HCT116 (cell line): ENCODE results near the gene EEFSEC. TPM values are rescaled to one million over a fixed set of nuclear protein-coding genes. Genes with fewer than 3 reads are reported as not detected.

Experiments
- ATAC-seq: fragments of 200-7000 bp; cut with Tn5 transposase; 2 replicates; pipeline ENCODE4 v1.9.1; 2020; ENCODE audit warnings: mild to moderate bottlenecking, moderate library complexity
- BruUV-seq: library from RNA; stranded (reverse); fragments of 400-500 nt; replicated peaks from 2 replicates; lab custom pipeline; 2021; lab: Mats Ljungman, UMichigan
- CTCF ChIA-PET: fragments of 300-600 bp; sonication (Branson Sonifier 250); formaldehyde crosslinking; loops from one replicate; lab custom pipeline; 2021; ENCODE audit warnings: antibody characterized with exemption; lab: Charles Lee
- POLR2A ChIA-PET: fragments of 300-600, 350-600 bp; sonication (Branson Sonifier 250); formaldehyde crosslinking; loops from one replicate; lab custom pipeline; 2021; ENCODE audit warnings: antibody characterized with exemption; lab: Charles Lee
- RAD21 ChIA-PET, 2 experiments: fragments of 300-600 bp; sonication (Branson Sonifier 250); formaldehyde crosslinking; loops; one replicate each; lab custom pipeline; 2023; ENCODE audit warnings: low total read pairs in 2 of 2; ENCODE audit not compliant: uncharacterized antibody in 2 of 2, unreplicated experiment in 2 of 2, low non-redundant PET in 1 of 2; lab: Charles Lee
- DNase-seq: peaks from one replicate; pipeline ENCODE4 v3.0.0-alpha.2; 2010; ENCODE audit warnings: low read depth, low spot score
- H2AFZ ChIP-seq: fragments of 200-600 bp; shearing (Covaris generic), sonication (generic); 2 replicates; pipeline ENCODE4 v1.6.1; 2017; ENCODE audit warnings: low read depth, mixed run types, mixed read lengths, antibody characterized with exemption, low read length; ENCODE audit not compliant: poor library complexity, severe bottlenecking
- H3K27ac ChIP-seq: 2 replicates; pipeline ENCODE4 v1.5.1; 2012; ENCODE audit warnings: low read depth, low read length
- H3K27me3 ChIP-seq: fragments of 200-600 bp; sonication (generic); 2 replicates; pipeline ENCODE4 v1.6.1; 2016; ENCODE audit warnings: mixed run types, low read length, mixed read lengths; ENCODE audit not compliant: insufficient read depth
- H3K36me3 ChIP-seq, 2 experiments: fragments of 200-500 bp in 1 of 2; fragments of 200-600 bp in 1 of 2; sonication (Bioruptor generic) in 1 of 2; sonication (generic) in 1 of 2; 2 replicates each; pipeline versions ENCODE4 v1.5.1 to v1.6.1; 2014 to 2016; ENCODE audit warnings: low read length in 2 of 2, inconsistent platforms in 1 of 2, mixed read lengths in 1 of 2, mixed run types in 1 of 2; ENCODE audit not compliant: insufficient read depth in 2 of 2, control insufficient read depth in 1 of 2
- H3K4me1 ChIP-seq, 2 experiments: fragments of 200-600 bp in 1 of 2; sonication (generic) in 1 of 2; 2 replicates each; pipeline versions ENCODE4 v1.5.1 to v1.6.1; 2012 to 2017; ENCODE audit warnings: low read length in 2 of 2, inconsistent platforms in 1 of 2, mild to moderate bottlenecking in 1 of 2, mixed read lengths in 1 of 2, mixed run types in 1 of 2, moderate library complexity in 1 of 2; ENCODE audit not compliant: insufficient read depth in 2 of 2, control insufficient read depth in 1 of 2
- H3K4me2 ChIP-seq: fragments of 200-600 bp; sonication (generic); 2 replicates; pipeline ENCODE4 v1.6.1; 2017; ENCODE audit warnings: mixed run types, low read length, mixed read lengths
- H3K4me3 ChIP-seq, 2 experiments: fragments of 200-600 bp in 1 of 2; sonication (generic) in 1 of 2; replicated peaks in 1 of 2; 2 replicates each; pipeline ENCODE4 v1.5.1; 2011 to 2016; ENCODE audit warnings: low read length in 2 of 2, control low read depth in 1 of 2, low read depth in 1 of 2, mild to moderate bottlenecking in 1 of 2, mixed read lengths in 1 of 2, mixed run types in 1 of 2
- H3K79me2 ChIP-seq: fragments of 200-600 bp; sonication (generic); 2 replicates; pipeline ENCODE4 v1.6.1; 2017; ENCODE audit warnings: mild to moderate bottlenecking, mixed run types, low read length, moderate library complexity, mixed read lengths; ENCODE audit not compliant: insufficient read depth
- H3K9ac ChIP-seq: fragments of 200-600 bp; sonication (generic); 2 replicates; pipeline ENCODE4 v1.6.1; 2016; ENCODE audit warnings: low read length, mixed read lengths
- H3K9me2 ChIP-seq: fragments of 200-600 bp; sonication (generic), shearing (Covaris generic); 2 replicates; pipeline ENCODE4 v1.6.1; 2017; ENCODE audit warnings: mixed run types, mild to moderate bottlenecking, moderate library complexity; ENCODE audit not compliant: insufficient read depth
- H3K9me3 ChIP-seq, 2 experiments: fragments of 200-500 bp in 1 of 2; fragments of 200-600 bp in 1 of 2; sonication (Bioruptor generic) in 1 of 2; sonication (generic) in 1 of 2; 2 replicates each; pipeline ENCODE4 v1.6.1; 2014 to 2017; ENCODE audit warnings: low read length in 2 of 2, mixed read lengths in 2 of 2, inconsistent platforms in 1 of 2, low read depth in 1 of 2, mild to moderate bottlenecking in 1 of 2, mixed run types in 1 of 2, moderate library complexity in 1 of 2; ENCODE audit not compliant: control insufficient read depth in 1 of 2, insufficient read depth in 1 of 2
- H4K20me1 ChIP-seq: fragments of 200-600 bp; sonication (generic), shearing (Covaris generic); 2 replicates; pipeline ENCODE4 v1.6.1; 2017; ENCODE audit warnings: mixed run types, mild to moderate bottlenecking, moderate library complexity; ENCODE audit not compliant: insufficient read depth
- EGR1 ChIP-seq: IDR thresholded peaks from 2 replicates; pipeline ENCODE4 v1.6.1; 2012; ENCODE audit warnings: low read depth
- ELF1 ChIP-seq: IDR thresholded peaks from 2 replicates; pipeline ENCODE4 v1.6.1; 2012; ENCODE audit warnings: low read depth, borderline replicate concordance
- EZH2 ChIP-seq: fragments of 200-600 bp; sonication (generic); IDR thresholded peaks from 2 replicates; pipeline ENCODE4 v1.6.1; 2017; ENCODE audit warnings: antibody characterized with exemption, mixed run types
- EZH2phosphoT487 ChIP-seq: fragments of 200-600 bp; IDR thresholded peaks from 2 replicates; pipeline ENCODE4 v1.6.1; 2018; ENCODE audit warnings: antibody characterized with exemption, borderline replicate concordance
- FOSL1 ChIP-seq: IDR thresholded peaks from 2 replicates; pipeline ENCODE4 v1.6.1; 2012; ENCODE audit warnings: low read depth
- JUND ChIP-seq: IDR thresholded peaks from 2 replicates; pipeline ENCODE4 v1.6.1; 2012
- RAD21 ChIP-seq: IDR thresholded peaks from 2 replicates; pipeline ENCODE4 v1.6.1; 2012; ENCODE audit warnings: low read depth, mild to moderate bottlenecking
- SP1 ChIP-seq: IDR thresholded peaks from 2 replicates; pipeline ENCODE4 v1.6.1; 2012; ENCODE audit warnings: low read depth
- SRF ChIP-seq: IDR thresholded peaks from 2 replicates; pipeline ENCODE4 v1.6.1; 2012; ENCODE audit warnings: low read depth
- TCF7L2 ChIP-seq: IDR thresholded peaks from 2 replicates; pipeline ENCODE4 v1.7.0; 2011; ENCODE audit warnings: borderline replicate concordance, inconsistent platforms; ENCODE audit not compliant: insufficient read depth, insufficient read length; ENCODE audit errors: extremely low read depth
- ZFX ChIP-seq: fragments of 450-650 bp; IDR thresholded peaks from 2 replicates; pipeline ENCODE4 v1.6.1; 2017
- intact Hi-C: fragments of 100-400 bp; cut with micrococcal nuclease; formaldehyde crosslinking; loops from 2 replicates; pipeline ENCODE4 v1.10.0; 2022
- total RNA-seq: library from RNA; stranded (reverse); gene quantifications from one replicate; pipeline ENCODE4 v1.2.1, GENCODE V29; 2021; ENCODE audit not compliant: unreplicated experiment
- TF ChIP-seq, protein P1 (sequence below): IDR thresholded peaks from 2 replicates; pipeline ENCODE4 v1.6.1; 2011; ENCODE audit warnings: mild to moderate bottlenecking, low read length, moderate library complexity; ENCODE audit not compliant: insufficient replicate concordance; ENCODE audit errors: extremely low read depth
- TF ChIP-seq, protein P2 (sequence below): IDR thresholded peaks from 2 replicates; pipeline ENCODE4 v1.6.1; 2012; ENCODE audit warnings: low read depth
- TF ChIP-seq, protein P3 (sequence below): IDR thresholded peaks from 2 replicates; pipeline ENCODE4 v1.6.1; 2012

Gene EEFSEC
- total RNA-seq, 1 experiment from 2014 or later, result 16.1 TPM

DNA sequence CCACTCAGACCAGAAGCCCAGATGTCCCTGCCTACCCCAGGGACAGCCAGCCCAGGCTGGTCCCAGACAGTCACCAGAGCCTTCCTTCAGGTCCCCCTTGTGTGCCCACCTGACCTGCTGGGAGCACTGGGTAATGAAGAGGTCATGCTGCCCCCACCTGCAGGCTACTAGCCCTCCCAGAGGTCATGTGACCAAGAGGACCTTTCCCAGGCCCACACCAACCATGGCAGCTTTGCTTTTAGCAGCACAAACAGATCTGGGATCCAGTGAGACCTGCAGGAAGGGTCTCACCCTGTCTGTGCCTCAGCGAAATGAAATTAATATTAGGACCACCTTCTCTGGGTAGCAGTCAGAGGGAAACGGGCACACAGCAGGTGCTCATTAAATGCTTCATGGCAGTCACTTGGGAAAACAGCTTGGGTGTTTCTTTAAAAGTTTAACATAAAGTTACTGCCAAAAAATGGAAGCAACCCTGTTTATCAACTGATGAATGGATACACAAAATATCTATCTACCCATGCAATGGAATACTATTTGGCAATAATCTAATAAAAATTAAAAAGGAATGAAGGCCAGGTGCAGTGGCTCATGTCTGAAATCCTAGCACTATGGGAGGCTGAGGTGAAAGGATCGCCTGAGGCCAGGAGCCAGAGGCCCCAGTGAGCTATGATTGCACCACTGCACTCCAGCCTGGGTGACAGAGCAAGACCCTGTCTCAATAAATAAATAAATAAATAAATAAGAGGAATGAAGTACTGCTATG, 269.7 kb downstream of the EEFSEC start:
- H3K4me3 ChIP-seq, result no peak overlapping the region
- ChIA-PET RAD21 (no interaction called here), CTCF (no interaction called here), POLR2A (no interaction called here)
- H3K4me1 ChIP-seq, result peaks cover 46 to 74% of the 10 kb centered on the region in 2 experiments
- ATAC-seq, result no peak
- intact Hi-C loops, result loop anchor here (10.0 kb wide), 1 partner anchor 198 kb away; no protein-coding TSS in a partner anchor
- no peaks in the 10 kb centered on the region for H3K36me3 ChIP-seq
- no TSS peak for BruUV-seq
- no peak overlapping the region for H3K9ac ChIP-seq
- H3K9me3 ChIP-seq, result peaks cover 0 to 11% of the 10 kb centered on the region in 2 experiments; a peak in 1 of 4 replicates
- peaks cover 15% of the 10 kb centered on the region for H3K27me3 ChIP-seq
- H3K79me2 ChIP-seq, result no peaks in the 10 kb centered on the region
- H4K20me1 ChIP-seq, result no peaks in the 10 kb centered on the region
- DNase-seq, result no peak
- H3K4me2 ChIP-seq, result no peak overlapping the region
- no peaks in the 10 kb centered on the region for H3K9me2 ChIP-seq
- no peak overlapping the region for H3K27ac ChIP-seq
- no peak overlapping the region for H2AFZ ChIP-seq
- TF ChIP-seq EZH2phosphoT487 (no peak), JUND (no peak), SP1 (no peak), SRF (no peak), EGR1 (no peak), TCF7L2 (no peak), EZH2 (no peak), ELF1 (no peak), ZFX (no peak), FOSL1 (no peak), RAD21 (no peak)
- TF ChIP-seq, protein P1, sequence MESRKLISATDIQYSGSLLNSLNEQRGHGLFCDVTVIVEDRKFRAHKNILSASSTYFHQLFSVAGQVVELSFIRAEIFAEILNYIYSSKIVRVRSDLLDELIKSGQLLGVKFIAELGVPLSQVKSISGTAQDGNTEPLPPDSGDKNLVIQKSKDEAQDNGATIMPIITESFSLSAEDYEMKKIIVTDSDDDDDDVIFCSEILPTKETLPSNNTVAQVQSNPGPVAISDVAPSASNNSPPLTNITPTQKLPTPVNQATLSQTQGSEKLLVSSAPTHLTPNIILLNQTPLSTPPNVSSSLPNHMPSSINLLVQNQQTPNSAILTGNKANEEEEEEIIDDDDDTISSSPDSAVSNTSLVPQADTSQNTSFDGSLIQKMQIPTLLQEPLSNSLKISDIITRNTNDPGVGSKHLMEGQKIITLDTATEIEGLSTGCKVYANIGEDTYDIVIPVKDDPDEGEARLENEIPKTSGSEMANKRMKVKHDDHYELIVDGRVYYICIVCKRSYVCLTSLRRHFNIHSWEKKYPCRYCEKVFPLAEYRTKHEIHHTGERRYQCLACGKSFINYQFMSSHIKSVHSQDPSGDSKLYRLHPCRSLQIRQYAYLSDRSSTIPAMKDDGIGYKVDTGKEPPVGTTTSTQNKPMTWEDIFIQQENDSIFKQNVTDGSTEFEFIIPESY, result no peak
- TF ChIP-seq, protein P2, sequence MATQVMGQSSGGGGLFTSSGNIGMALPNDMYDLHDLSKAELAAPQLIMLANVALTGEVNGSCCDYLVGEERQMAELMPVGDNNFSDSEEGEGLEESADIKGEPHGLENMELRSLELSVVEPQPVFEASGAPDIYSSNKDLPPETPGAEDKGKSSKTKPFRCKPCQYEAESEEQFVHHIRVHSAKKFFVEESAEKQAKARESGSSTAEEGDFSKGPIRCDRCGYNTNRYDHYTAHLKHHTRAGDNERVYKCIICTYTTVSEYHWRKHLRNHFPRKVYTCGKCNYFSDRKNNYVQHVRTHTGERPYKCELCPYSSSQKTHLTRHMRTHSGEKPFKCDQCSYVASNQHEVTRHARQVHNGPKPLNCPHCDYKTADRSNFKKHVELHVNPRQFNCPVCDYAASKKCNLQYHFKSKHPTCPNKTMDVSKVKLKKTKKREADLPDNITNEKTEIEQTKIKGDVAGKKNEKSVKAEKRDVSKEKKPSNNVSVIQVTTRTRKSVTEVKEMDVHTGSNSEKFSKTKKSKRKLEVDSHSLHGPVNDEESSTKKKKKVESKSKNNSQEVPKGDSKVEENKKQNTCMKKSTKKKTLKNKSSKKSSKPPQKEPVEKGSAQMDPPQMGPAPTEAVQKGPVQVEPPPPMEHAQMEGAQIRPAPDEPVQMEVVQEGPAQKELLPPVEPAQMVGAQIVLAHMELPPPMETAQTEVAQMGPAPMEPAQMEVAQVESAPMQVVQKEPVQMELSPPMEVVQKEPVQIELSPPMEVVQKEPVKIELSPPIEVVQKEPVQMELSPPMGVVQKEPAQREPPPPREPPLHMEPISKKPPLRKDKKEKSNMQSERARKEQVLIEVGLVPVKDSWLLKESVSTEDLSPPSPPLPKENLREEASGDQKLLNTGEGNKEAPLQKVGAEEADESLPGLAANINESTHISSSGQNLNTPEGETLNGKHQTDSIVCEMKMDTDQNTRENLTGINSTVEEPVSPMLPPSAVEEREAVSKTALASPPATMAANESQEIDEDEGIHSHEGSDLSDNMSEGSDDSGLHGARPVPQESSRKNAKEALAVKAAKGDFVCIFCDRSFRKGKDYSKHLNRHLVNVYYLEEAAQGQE, result no peak
- TF ChIP-seq, protein P3, sequence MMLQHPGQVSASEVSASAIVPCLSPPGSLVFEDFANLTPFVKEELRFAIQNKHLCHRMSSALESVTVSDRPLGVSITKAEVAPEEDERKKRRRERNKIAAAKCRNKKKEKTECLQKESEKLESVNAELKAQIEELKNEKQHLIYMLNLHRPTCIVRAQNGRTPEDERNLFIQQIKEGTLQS, result no peak
